ENCODE data around the gene DAG1. TPM values are rescaled to one million over a fixed set of nuclear protein-coding genes. Genes with fewer than 3 reads are reported as not detected.

The DAG1 gene
- total and polyA plus RNA-seq, 10 of the 15 experiments (the other 5 are each of a cell fraction or from before 2014, with no cell fraction given): 0.33 to 16.3 (median 9.2) TPM

GRCh38 chr3:49469936-49470713 is at the start of gene DAG1 (continued):
- TF ChIP-seq PBX3 (IDR thresholded peaks at IDR 0.05; ENCODE audit: insufficient replicate concordance, low read depth, low read length) (peak; percentile 83), CTCF (IDR thresholded peaks at IDR 0.05 in 2 of 3, conservative IDR thresholded peaks at IDR 0.05 in 1 of 3; ENCODE audit: control insufficient read depth in 2 of 3, extremely low read depth in 1 of 3, insufficient read depth in 1 of 3, low read depth in 3 of 3, low read length in 3 of 3) (no peak), CHD4 (IDR thresholded peaks at IDR 0.05) (no peak), ZBTB11 (CRISPR knock-in tag; IDR thresholded peaks at IDR 0.05) (no peak), RBBP5 (conservative IDR thresholded peaks at IDR 0.05) (no peak), BCLAF1 (IDR thresholded peaks at IDR 0.05) (peak; percentile 50; the same call in 1 of the 2 replicates), LARP7 (IDR thresholded peaks at IDR 0.05) (peak; percentile 99), FOS (IDR thresholded peaks at IDR 0.05; ENCODE audit: borderline replicate concordance, extremely low read depth, insufficient read length) (no peak), MXI1 (IDR thresholded peaks at IDR 0.05; ENCODE audit: low read depth, low read length) (peak; percentile 85), RELB (IDR thresholded peaks at IDR 0.05; ENCODE audit: low read depth) (no peak), ZZZ3 (IDR thresholded peaks at IDR 0.05; ENCODE audit: control insufficient read depth, insufficient read length, low read depth) (no peak), KAT2A (conservative IDR thresholded peaks at IDR 0.05; ENCODE audit: control insufficient read depth, low read depth, low read length) (no peak), MEF2B (IDR thresholded peaks at IDR 0.05; ENCODE audit: partially characterized antibody, poor library complexity, severe bottlenecking) (peak; percentile 87)

Measured in GM12878 (cell line).